DOHH2 (cell line): ENCODE results near the gene ADCY5.

Experiments
- EZH2phosphoT487 ChIP-seq: fragments of 200-600 bp; sonication (generic); IDR thresholded peaks from 2 replicates; pipeline ENCODE4 v1.6.1; 2017; ENCODE audit warnings: borderline replicate concordance, mild to moderate bottlenecking, antibody characterized with exemption, low read length, moderate library complexity, mixed read lengths
- TF ChIP-seq, protein P1 (sequence below): fragments of 200-600 bp; sonication (generic); IDR thresholded peaks from one replicate; pipeline ENCODE4 v1.5.1; 2014; ENCODE audit warnings: antibody characterized with exemption, mild to moderate bottlenecking, low read depth, low read length; ENCODE audit not compliant: poor library complexity, severe bottlenecking

DNA sequence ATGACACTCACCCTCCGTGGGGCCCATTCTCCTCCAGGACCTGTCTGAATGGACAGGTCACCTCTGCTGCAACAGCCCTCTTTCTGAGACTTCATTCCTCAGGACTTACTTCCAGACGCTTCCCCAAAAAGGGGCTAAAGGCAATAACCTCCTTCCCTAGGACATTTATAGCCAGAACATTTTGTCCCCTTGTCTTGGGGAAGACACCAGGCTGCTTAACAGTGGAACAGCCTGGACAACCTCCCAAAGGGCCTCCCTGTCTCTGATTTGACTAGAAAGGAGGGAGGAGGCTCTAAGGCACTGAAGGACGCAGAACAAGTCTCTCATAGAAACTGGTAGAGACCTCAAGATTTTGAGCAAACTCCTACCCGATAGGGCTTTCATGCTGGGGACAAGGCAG lies 32.7 kb downstream of the ADCY5 start:
- TF ChIP-seq, protein P1, sequence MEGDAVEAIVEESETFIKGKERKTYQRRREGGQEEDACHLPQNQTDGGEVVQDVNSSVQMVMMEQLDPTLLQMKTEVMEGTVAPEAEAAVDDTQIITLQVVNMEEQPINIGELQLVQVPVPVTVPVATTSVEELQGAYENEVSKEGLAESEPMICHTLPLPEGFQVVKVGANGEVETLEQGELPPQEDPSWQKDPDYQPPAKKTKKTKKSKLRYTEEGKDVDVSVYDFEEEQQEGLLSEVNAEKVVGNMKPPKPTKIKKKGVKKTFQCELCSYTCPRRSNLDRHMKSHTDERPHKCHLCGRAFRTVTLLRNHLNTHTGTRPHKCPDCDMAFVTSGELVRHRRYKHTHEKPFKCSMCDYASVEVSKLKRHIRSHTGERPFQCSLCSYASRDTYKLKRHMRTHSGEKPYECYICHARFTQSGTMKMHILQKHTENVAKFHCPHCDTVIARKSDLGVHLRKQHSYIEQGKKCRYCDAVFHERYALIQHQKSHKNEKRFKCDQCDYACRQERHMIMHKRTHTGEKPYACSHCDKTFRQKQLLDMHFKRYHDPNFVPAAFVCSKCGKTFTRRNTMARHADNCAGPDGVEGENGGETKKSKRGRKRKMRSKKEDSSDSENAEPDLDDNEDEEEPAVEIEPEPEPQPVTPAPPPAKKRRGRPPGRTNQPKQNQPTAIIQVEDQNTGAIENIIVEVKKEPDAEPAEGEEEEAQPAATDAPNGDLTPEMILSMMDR = no peak
- no peak for TF ChIP-seq EZH2phosphoT487
